GM18505 (cell line): ENCODE results near the gene CTF1.

Experiments
- ATAC-seq: cut with Tn5 transposase; IDR thresholded peaks from one replicate; pipeline ENCODE4 v1.9.1; 2021; ENCODE audit not compliant: unreplicated experiment
- POLR2A ChIP-seq: IDR thresholded peaks from 4 replicates; pipeline ENCODE4 v1.6.1; 2011; ENCODE audit warnings: borderline replicate concordance; ENCODE audit not compliant: insufficient read depth, insufficient read length; ENCODE audit errors: extremely low read depth

Gene CTF1

DNA sequence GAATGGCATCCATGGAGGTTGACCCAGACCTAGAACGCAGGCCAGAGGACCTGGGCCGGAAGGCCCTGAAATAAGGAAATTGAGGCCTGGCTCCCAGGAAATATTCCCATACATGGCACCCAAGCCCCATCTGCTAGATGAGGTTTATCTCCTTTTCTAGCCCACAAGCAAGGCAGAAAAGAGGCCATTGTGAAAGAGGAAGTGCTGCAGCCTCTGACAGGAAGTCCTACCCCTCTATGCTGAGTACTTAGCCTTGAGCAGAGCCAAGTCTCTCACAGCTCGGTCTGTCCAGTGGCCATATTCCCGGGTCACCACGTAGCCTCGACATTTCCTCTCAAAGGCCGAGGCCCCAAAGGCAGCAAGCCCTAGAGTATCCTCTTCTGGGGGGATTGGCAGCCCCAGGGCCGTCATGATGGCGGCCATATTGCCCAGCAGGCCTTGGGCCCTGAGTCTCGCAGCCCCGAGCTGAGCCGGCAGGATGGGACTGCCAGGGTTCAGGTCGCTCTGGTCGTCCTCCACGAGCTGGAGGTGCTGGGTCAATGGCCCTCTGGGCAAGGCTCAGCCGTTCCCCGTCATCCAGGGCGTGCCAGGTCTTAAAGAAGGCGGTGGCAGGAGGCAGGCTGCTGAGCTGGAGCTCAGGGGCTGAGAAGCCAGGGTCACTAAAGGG is 7.8 kb downstream of the CTF1 start:
- no peak for ATAC-seq
- TF ChIP-seq POLR2A: no peak

DNA sequence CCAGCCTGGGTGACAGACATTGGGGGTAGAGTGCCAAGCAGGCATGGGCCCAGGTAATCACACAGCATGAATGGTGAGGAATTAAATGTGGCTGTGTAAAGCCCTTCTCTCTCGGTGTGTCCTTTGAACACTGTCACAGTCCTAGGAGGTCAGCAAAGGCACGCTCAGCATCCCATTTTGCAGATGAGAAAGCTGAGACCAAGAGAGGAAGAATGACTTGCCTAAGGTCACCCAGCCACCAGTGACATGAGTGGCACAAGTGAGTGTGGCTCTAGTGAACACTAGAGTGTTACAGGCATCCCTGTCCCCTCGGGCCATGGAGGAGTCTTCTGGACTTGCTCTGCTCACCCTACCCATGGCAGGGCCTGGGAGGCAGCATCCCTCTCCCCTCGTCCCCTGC is 10.7 kb downstream of the CTF1 start:
- TF ChIP-seq POLR2A: no peak
- no peak for ATAC-seq

DNA sequence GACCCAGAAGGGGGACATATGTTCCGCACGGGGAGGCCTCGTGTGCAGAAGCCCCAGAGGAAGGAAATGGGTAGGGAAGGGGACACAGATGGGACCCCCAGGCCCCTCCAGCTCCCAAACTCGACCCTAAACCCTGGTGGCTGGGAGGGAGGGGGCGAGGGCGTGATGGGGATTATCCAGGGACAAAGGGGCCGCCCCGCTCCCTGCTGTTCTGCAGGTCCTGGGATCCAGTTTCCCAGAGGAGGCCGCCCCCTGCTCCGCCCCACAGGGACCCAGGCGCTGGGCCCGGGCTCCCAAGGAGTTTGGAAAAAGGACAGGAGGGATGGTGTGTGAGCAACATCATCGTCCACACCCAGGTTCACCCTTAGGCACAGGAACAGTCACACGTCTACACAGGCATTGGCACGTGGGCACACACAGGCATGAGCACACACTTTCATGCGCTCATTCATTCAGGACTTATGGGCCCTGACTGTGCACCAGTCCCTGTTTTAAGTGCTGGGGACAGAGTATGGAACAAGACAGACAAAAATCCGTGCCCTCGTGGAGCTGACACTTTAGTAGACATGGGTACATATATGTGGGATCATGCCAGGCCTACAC is 14.1 kb downstream of the CTF1 start:
- no peak for TF ChIP-seq POLR2A

DNA sequence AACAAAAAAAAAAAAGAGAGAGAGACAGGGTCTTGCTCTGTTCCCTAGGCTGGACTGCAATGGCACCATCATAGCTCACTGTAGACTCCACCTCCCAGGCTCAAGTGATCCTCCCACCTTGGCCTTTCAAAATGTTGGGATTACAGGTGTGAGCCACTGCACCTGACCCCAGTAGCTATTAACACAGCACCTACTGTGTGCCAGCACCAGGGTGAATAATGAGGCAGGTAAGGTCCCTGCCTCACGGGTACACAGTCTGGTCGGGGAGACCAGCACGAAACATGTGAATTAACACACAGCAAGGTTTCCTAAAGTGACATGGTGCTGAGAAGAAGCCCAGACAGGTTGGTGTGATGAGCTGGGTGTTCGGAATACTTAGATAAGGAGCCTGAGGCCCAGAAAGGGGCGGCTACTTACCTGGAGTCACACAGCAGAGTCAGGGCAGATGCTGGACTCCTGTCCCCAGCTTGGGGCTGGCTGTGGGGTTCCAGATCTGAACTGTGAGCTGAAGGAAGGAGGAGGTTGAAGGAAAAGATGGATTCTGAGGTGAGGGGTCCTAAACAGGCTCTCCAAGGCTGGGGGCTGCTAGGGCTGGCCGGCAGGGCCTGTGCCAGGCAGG is 16.5 kb downstream of the CTF1 start:
- no peak for TF ChIP-seq POLR2A
- no peak for ATAC-seq

More for the DNA sequence above, 14.1 kb downstream of the CTF1 start:
- ATAC-seq: no peak

DNA sequence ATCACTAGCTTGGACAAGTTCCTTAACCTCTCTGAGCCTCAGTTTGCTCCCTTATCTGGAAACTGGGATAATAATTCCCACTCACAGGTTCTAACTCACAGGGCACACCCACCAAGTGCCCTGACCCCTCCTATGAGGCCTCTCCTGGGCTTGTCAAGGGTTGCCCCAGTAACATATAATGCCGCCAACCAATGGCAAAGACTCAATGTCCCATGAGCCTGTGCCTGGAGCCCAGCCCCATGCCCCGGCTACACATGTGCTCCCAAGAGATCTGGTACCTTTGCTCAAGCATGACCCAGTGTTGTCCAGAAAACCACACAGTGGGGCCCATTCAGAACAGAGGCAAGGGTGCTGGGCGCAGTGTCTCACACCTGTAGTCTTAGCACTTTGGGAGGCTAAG is 18.4 kb downstream of the CTF1 start:
- TF ChIP-seq POLR2A: no peak
- no peak for ATAC-seq

DNA sequence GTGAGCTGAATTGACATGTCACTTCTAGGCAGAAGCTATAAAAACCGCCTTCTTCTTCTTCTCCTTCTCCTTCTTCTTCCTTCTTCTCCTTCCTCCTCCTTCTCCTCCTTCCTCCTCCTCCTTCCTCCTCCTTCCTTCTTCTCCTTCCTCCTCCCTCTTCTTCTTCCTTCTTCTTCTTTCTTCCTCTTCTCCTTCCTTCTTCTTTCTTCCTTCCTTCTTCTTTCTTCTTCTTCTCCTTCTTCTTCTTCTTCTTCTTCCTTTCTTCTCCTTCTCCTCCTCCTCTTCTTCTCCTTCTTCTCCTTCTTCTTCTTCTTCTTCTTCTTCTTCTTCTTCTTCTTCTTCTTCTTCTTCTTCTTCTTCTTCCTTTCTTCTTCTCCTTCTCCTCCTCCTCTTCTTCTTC is 22.2 kb downstream of the CTF1 start:
- no peak for TF ChIP-seq POLR2A
- no peak for ATAC-seq

DNA sequence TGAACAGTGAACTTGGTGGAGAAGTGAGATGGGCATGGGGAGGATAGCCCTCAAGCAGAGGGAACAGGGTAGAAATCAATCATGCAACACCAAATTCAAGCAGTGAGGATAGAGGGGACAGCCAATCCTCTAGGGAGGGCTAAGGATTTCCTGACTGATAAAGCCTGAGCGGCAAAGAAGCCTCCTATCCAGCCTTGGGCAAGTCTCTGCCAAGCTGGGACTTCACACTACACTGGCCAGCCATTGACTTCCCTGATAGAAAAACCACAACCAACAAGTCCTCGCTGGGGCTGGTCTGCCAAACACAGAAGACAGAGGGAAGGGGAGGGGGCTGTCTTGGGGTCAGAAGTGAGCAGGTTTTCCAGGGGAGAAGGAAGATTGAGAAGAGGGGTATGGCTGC is 24.5 kb downstream of the CTF1 start:
- no peak for ATAC-seq

DNA sequence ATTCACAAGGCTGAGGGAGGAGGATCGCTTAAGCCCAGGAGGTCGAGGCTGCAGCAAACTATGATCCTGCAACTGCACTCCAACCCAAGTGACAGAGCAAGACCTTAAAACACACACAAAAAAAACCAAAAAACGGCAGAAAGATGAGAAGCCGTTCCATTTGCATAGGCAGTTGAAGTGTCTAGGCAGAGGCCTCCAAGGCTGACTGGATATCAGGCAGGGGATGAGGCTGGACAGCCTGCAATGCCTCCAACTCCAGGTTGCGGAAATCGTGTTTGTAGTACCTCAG is 25.0 kb downstream of the CTF1 start:
- ATAC-seq: no peak
- TF ChIP-seq POLR2A: no peak

More for the DNA sequence above, 24.5 kb downstream of the CTF1 start:
- TF ChIP-seq POLR2A: no peak

DNA sequence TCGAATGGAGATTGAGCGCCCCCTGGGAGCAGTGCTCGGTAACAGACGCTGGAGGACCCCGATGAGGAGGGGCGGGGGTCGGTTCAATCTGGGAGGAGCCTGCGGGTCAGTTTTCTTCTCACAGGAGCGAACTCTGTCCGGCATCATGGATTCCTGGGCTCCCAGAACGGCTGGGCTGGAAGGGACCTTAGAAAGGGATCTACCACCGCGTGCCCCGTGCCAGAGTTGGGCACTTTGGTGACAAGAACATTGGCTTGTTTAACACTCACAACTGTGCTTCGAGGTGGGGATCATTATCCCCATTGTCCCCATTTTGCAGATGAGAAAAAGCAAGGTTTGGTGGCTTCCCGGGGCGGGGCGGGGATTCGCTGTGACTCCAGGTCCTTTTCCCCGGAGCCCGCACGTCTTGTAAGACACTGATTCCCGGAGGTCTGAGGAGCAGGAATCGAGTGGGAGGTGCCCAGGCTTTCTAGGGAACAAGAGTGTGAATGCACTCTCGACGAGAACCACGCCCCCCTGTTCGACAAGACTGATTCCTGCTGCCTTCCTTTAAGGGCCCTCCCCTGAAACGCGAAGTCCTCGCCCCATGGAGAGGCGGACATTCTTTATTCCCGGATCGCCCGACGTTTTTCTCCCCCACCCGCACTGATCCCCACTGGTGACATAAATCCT is 25.5 kb downstream of the CTF1 start:
- peak; percentile 22 for TF ChIP-seq POLR2A
- ATAC-seq: no peak

DNA sequence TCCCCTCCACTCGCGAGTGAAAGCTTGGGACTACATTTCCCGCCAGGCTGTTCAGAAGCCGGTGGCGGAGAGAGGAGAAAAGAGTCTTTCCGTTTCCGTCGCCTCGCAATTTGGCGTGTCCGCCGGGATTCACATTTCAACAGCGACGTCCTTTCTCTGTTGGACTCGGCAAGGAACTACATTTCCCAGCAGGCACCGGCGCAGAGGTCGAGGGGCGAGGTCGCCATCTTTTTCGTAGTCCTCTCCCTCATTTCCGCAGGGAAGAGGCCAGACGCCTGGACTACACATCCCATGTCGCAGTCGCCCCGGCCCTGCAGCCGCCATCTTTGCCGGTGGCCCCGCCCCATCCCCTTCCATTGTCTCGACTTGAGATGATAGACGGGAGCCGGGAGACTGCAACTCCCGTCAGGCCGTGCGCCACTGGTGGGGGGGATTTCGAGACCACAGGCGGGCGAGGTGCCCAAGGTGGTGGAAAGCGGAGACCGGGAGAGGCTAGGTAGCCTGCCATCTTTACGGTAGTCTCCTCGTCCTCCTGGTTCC is 26.1 kb downstream of the CTF1 start:
- peak; percentile 73 for ATAC-seq
- TF ChIP-seq POLR2A: no peak

DNA sequence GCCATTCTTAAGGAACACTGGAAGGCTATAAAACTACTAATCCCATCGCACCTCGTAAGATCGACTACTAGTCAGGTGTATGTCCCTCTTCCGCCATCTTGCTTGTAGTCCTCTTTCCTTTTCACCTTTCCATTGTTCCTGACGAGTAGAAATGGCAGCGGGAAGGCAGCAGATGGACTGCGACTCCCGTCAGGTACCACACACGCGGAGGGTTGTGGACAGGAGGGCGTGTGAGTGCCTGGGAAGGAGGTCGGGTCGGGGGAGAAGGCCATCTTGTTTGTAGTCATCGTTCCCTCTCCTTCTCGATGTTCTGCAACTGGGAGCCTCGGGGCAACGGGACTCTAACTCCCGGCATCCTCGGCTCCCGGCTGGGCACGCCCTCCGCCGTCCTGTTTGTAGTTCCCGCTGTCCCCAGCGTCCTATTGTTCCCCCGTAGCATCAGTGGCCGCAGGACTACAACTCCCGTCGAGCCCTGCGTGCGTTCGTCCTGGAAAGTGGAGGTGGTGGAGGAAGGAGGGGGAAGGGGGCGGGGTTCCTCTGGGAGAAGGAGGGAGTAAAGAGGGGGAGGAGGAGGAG is 26.6 kb downstream of the CTF1 start:
- ATAC-seq: peak; percentile 62
- peak; percentile 57 for TF ChIP-seq POLR2A

DNA sequence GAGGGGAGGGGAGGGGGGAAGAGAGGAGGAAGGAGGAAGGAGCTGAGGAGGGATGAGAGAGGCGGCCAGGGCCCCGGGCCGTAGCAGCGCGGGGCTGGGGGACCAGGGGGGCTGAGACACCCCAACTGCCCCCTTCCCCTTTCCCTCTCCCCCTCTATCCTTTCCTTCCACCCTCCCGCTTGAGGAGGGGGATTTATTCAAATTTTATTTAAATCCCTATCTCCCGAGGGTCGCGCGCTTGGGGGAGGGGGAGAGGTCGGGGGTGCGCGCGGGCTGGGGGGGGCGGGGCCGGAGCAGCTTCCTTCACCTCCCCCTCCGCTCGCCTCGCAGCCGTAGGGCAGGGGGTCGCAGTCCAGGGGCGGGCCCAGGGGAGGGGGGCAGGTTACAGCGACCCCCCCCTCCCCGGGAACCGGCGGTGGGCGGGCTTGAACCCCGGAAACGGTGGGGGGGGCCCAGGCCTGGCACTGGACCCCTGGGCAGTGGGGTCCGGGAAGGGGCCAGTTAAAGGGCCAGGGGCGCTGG is 27.2 kb downstream of the CTF1 start, which contains the start of gene FBXL19:
Gene FBXL19 (plus strand): TSS at position 19 of the 522 bp plus-strand sequence. CDS start 2,183 bp downstream, outside the sequence.
- no peak for ATAC-seq
- TF ChIP-seq POLR2A: no peak
